ENCODE results near the gene TEK. TPM values are rescaled to one million over a fixed set of nuclear protein-coding genes. Genes with fewer than 3 reads are reported as not detected.

Gene TEK
- total RNA-seq, 4 donors from 2014 or later, result 0.72 to 7.4 (median 4.0) TPM

DNA sequence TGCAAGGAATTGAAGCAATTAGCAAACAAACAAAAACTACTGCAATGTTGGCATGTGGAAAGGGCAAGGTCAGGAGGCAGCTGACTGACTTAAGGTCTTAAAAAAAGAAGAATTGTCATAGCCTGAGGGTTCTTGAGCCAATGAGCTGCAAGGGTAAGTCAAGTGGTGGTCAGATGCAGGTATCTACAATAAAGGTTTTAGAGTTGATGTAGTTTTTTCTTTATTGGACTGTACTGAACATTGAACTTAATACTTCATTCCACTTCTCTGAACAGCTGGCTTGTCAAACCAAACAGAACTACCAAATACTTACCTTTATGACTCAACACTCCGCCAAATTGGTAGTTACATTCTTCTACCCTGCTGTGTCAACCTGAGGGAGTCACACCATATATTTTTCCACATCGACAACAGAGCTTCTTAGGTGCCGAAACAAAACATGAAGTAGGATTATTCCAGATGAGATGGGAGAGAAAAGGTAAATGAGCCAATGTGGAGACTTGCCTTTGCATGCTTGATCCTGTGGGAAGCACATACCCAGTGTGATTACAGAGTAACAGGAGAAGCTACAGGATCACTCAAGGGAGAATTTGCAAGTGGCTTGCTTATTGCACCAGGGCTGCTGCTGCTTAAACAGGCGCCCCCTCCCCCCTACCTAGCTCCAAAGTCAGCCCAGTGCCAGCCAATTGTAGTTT lies 152.6 kb downstream of the TEK start:
- Histone ChIP-seq H3K4me3 (no peak overlapping the region), H3K27ac (no peak overlapping the region), H3K4me1 (no peaks in the 10 kb centered on the region), H3K36me3 (no peaks in the 10 kb centered on the region), H3K9me3 (no peaks in the 10 kb centered on the region), H3K27me3 (no peaks in the 10 kb centered on the region)
- 21 to 28% methylated on average over 4 of the region's 4 CpGs for WGBS, 2 donors
- no peak for TF ChIP-seq POLR2A (IDR thresholded peaks at IDR 0.05)
- TF ChIP-seq, protein P1, sequence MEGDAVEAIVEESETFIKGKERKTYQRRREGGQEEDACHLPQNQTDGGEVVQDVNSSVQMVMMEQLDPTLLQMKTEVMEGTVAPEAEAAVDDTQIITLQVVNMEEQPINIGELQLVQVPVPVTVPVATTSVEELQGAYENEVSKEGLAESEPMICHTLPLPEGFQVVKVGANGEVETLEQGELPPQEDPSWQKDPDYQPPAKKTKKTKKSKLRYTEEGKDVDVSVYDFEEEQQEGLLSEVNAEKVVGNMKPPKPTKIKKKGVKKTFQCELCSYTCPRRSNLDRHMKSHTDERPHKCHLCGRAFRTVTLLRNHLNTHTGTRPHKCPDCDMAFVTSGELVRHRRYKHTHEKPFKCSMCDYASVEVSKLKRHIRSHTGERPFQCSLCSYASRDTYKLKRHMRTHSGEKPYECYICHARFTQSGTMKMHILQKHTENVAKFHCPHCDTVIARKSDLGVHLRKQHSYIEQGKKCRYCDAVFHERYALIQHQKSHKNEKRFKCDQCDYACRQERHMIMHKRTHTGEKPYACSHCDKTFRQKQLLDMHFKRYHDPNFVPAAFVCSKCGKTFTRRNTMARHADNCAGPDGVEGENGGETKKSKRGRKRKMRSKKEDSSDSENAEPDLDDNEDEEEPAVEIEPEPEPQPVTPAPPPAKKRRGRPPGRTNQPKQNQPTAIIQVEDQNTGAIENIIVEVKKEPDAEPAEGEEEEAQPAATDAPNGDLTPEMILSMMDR (IDR thresholded peaks at IDR 0.05), result no peak
- no peak for DNase-seq
- intact Hi-C loops (cut with DNase I), result no loop called here

DNA sequence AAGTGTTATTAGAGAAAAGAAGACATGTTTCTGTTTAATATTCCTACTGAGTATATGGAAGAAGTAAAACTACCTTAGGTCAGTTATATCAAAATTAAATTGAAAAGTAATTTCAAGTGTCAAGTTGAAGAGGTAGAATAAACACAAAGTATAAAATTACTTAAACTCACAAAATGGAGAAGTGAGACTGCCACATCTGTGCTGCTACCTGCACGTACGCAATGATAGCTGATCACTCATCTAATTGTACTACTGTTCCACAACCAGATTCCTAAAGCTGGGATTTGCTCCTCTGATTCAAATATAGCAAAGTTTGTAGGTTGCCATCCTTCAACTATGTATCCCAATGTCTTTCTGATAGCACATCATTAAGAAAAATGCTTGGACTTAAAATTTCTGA lies 163.1 kb downstream of the TEK start:
- no peak overlapping the region for H3K4me3 ChIP-seq
- H3K9me3 ChIP-seq, result no peaks in the 10 kb centered on the region
- WGBS, 2 donors, result 85 to 96% methylated on average over 2 of the region's 2 CpGs
- intact Hi-C loops (cut with DNase I), result no loop called here
- TF ChIP-seq, protein P1 (IDR thresholded peaks at IDR 0.05), result no peak
- no peak for TF ChIP-seq POLR2A (IDR thresholded peaks at IDR 0.05)
- no peak for DNase-seq
- no peak overlapping the region for H3K27ac ChIP-seq
- H3K27me3 ChIP-seq, result no peaks in the 10 kb centered on the region
- peaks cover 0 to 8% (median 0%) of the 10 kb centered on the region in 3 donors for H3K4me1 ChIP-seq
- no peaks in the 10 kb centered on the region for H3K36me3 ChIP-seq

DNA sequence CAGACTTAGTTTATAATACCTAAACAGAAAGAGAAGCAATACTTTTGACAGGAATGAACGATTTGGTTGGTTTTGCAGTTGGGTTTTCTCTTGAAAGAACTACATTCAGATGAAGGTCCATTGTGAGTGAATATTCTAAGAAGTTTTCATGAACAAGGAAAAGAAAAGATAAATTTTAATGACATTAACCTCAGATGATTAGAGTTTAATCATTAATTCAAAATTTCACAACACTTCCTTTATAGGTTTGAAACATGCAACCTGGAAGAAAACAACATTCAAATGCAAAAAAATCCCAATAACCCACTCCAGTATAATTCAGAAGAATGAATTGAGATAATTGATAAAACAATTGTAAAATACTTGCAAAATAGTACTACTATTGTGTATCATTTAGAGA lies 164.2 kb downstream of the TEK start:
- no peak for TF ChIP-seq POLR2A (IDR thresholded peaks at IDR 0.05)
- TF ChIP-seq, protein P1 (IDR thresholded peaks at IDR 0.05), result no peak
- no peaks in the 10 kb centered on the region for H3K9me3 ChIP-seq
- intact Hi-C loops (cut with DNase I), result no loop called here
- no peaks in the 10 kb centered on the region for H3K27me3 ChIP-seq
- H3K4me3 ChIP-seq, result no peak overlapping the region
- no peak for DNase-seq
- H3K4me1 ChIP-seq, result peaks cover 0 to 8% (median 0%) of the 10 kb centered on the region in 3 donors
- H3K27ac ChIP-seq, result no peak overlapping the region
- no peaks in the 10 kb centered on the region for H3K36me3 ChIP-seq
- WGBS, 2 donors, result 65 to 77% methylated on average over 1 of the region's 1 CpG

DNA sequence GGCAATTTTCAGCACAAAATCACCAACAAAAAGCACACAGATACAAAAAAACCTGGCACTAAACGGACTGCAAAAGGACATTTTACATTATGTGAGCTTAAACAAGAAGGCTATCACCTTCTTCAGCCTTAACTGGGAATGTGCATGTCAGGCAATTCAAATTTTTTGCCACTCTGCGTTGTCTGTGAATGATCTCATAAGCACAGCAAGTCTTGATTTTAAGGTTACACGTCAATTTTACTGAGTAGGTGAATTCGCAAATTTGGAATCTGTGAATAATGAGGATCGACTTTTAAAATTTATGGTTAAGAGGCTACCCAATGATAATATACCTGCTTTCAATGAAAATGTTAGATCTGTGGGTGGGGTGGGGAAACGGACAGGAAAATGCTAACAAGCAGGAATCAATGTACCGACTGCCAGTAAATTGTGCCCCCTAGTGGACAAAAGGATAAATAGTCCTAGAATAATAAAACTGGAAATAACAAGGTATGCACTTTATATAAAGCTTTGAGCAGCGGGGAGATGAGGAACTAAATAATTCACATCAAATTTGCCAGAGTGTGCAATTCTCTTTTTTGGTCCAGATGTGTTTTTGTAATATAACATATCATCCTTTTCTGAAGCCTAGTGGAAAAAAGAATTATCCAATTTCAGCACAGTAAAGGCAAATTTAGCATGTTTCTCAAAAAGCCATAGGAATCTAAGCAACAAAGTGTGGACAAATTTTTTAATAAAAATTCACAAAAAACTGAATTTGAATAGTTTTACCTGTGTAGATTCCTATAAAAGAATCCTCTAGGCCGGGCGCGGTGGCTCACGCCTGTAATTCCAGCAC lies 167.4 kb downstream of the TEK start:
- Histone ChIP-seq H3K9me3 (no peaks in the 10 kb centered on the region), H3K4me3 (no peak overlapping the region), H3K27ac (no peak overlapping the region), H3K36me3 (no peaks in the 10 kb centered on the region), H3K4me1 (peaks cover 0 to 8% (median 0%) of the 10 kb centered on the region in 3 donors), H3K27me3 (no peaks in the 10 kb centered on the region)
- WGBS, 2 donors, result 36 to 47% methylated on average over 12 of the region's 12 CpGs
- TF ChIP-seq, protein P1 (IDR thresholded peaks at IDR 0.05), result peak in 5 of 6 experiments; percentile 62 to 79 (median 74)
- TF ChIP-seq POLR2A (IDR thresholded peaks at IDR 0.05), result no peak
- no peak for DNase-seq
- intact Hi-C loops (cut with DNase I), result loop anchor here (5.0 kb wide), 1 partner anchor 244 kb away; no protein-coding TSS in a partner anchor

DNA sequence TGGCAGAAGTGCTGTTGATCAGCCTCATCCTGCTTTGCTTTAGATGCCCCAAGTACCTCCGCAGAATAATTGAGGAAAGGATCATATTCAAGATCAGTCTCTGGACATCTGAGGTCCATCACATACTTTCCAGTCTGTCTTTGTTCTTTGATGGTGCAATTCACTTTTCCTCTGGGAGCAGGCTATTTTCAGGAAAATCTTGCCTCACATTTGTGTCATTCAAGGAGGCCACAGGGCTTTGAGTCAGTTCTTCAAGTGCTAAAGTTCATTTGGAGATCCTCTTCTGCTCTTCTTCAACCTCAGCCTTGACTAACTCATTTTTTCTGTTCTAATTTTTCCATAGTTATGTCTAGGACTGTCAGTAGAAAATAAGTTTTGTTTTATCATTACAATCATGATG lies 169.3 kb downstream of the TEK start:
- Histone ChIP-seq H3K27ac (no peak overlapping the region), H3K4me3 (no peak overlapping the region), H3K27me3 (no peaks in the 10 kb centered on the region), H3K36me3 (no peaks in the 10 kb centered on the region), H3K9me3 (no peaks in the 10 kb centered on the region), H3K4me1 (peaks cover 0 to 8% (median 0%) of the 10 kb centered on the region in 3 donors)
- intact Hi-C loops (cut with DNase I), result loop anchor here (5.0 kb wide), 1 partner anchor 246 kb away; no protein-coding TSS in a partner anchor
- no peak for DNase-seq
- 80 to 83% methylated on average over 1 of the region's 1 CpG for WGBS, 2 donors
- no peak for TF ChIP-seq POLR2A (IDR thresholded peaks at IDR 0.05)
- TF ChIP-seq, protein P1 (IDR thresholded peaks at IDR 0.05), result no peak

Measured in esophagus squamous epithelium (tissue), 5 donors.